T-helper 1 cell treated with Interleukin-12 subunit alpha and Interleukin-12 subunit beta and Interleukin-4 antibody, amounts not matched to agents 30 ng/mL and 1 ng/mL, for 36 hours (primary cell): Measurements from ENCODE around the gene P4HB. TPM values are rescaled to one million over a fixed set of nuclear protein-coding genes. Genes with fewer than 3 reads are reported as not detected.

Experiments
- intact Hi-C: fragments of 100-400 bp; cut with micrococcal nuclease; formaldehyde crosslinking; loops from one replicate; pipeline ENCODE4 v1.15.1; 2024
- total RNA-seq: library from RNA; stranded (reverse); gene quantifications from 2 replicates; pipeline ENCODE4 v1.2.3, GENCODE V29; 2022

P4HB gene
- total RNA-seq, 1 donor from 2014 or later, result 588 TPM

- intact Hi-C loops, result loop anchor here (1.0 to 5.0 kb wide), 4 partner anchors 27 to 95 kb away; partner anchors contain the start of genes ARHGDIA, P4HB and PCYT2
These were observed 27.0 kb downstream of the P4HB start, which contains the start of gene MCRIP1 for GRCh38 chr17:81833160-81833920. MCRIP1 (minus strand) TSS chr17:81833291; CDS start chr17:81824506, 8,785 bp downstream.

- intact Hi-C loops, result loop anchor here (1.0 to 5.0 kb wide), 5 partner anchors 28 to 129 kb away; partner anchors contain the start of genes ARHGDIA, MRPL12, P4HB and PCYT2
These were observed 27.7 kb downstream of the P4HB start for GRCh38 chr17:81832608-81833159.

- intact Hi-C loops, result loop anchor here (1.0 to 5.0 kb wide), 4 partner anchors 40 to 129 kb away; partner anchors contain the start of genes ARHGDIA, MRPL12 and PCYT2
These were observed 28.3 kb downstream of the P4HB start for GRCh38 chr17:81831957-81832607.

GRCh38 chr17:81831563-81831956 is 28.8 kb downstream of the P4HB start:
- intact Hi-C loops, result loop anchor here (5.0 kb wide), 1 partner anchor 41 kb away; the partner anchor contains the start of gene ARHGDIA

GRCh38 chr17:81829858-81830257 is 30.5 kb downstream of the P4HB start:
- intact Hi-C loops, result loop anchor here (5.0 kb wide), 1 partner anchor 42 kb away; the partner anchor contains the start of gene ARHGDIA

- intact Hi-C loops, result no loop called here
These were observed 31.7 kb downstream of the P4HB start for GRCh38 chr17:81828656-81829055.

DNA sequence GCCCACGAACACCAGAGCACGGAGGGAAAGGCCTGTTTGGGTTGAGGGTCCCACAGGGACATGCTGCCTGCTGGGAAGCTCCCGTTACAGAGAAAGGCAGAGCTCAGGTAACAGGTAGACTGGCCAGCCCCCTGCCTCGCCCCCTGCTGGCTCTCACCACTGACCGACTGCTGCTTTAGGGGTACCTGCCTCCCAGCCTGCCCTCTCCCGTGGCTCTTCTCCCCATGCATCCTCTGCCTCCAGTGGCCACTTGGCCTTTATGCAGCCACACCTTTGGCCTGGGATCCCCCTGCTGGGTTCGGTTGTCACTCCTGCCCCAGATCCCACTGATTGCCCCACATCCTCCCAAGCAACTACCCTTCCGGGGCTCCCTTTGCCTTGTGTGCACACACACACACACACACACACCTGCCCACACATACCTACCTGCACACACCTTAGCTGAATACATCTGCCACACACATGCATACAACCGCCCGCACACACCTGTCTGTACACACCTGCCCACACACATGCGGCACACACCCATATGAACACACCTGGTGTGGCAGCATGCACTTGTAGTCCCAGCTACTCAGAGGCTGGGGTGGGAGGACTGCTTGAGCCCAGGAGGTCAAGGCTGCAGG is 34.4 kb downstream of the P4HB start:
- intact Hi-C loops, result no loop called here

GRCh38 chr17:81824595-81824994 is 35.7 kb downstream of the P4HB start:
- intact Hi-C loops, result no loop called here

DNA sequence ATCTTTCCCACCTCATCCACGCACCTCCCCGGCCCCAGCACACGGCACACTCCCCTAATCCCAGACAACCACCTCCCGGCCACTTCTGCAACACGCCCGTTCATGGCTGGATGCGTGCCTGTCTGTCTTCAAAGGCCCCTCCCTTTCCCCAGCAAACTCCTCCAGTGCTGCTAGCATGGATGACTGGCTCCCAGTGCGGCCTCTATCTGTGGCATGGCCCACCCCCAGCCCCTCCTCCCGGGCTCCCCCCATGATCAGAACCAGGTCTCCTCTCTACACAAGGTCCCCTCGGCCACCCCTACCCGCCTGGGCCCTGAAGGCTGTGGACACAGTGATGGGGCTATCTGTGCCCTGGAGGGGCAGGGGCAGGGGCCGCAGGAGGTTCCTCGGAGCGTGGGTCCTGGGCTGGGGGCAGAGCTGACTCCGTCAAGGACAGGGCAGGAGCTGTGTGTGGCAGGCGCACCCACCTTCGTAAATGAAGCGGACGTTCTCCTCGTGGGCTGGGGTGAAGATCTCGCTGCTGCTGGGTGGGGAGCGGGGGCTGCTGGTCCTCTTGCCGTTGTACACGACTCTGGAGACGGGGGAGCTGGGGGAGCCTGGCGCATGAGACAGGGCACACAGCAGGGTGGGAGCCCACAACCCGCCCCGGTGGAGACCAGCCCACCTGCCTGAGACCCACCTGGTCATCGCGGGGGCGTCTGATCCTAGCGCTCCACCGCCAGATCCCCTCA is 36.4 kb downstream of the P4HB start:
- intact Hi-C loops, result no loop called here

DNA sequence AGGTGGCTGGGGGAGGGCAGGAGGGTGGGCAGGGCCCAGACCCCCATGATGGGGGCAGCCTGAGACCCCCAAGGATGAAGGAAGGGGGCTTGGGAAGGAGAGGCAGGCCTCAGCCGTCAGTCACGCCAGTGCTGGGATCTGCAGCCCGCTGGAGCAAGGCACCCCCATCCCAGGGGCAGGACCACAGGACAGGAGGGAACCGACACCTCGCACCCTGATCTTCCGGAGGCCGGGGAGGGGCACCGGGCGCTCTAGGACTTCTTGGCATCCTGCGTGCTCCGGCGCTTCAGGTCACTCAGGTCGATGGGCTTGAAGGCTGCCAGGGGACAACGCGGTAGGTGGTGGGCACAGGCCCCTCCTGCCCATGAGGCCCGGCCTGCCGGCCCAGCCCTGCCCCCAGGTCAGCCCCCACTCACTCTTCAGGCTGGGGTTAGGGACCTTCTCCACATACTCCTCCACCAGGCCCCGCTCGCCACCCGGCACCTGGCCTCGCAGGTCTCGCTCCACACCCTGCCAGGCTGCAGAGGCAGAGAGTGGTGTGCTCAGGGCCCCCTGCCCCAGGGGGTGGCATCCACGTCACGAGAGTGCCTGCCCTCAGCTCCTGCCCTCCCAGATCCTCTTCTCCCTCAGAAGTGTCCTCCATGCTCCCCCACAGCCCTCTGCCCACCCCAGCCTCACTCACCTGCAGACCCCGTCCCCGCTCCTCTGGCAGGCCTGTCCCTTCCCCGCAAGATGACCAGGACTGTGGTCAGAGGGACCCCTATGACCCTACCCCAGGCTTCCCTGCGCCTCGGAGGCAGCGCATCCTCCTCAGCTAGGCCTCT is 37.1 kb downstream of the P4HB start:
- intact Hi-C loops, result no loop called here

DNA sequence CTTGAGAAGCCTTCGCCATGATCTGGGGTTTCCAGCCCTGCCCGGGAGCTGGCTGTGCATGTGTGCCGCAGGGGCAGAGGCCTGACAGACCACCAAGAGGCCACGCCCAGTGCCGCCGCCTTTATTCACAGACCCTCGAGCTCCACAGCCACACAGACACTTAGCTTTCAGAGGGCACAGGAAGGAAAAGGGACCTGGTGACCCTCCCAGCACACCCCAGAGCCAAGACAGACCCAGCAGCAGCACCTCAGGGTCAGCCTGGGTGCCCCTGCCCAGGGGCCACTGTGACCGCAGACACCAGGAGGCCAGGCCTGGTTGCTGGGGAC is 38.1 kb downstream of the P4HB start:
- intact Hi-C loops, result no loop called here

GRCh38 chr17:81821603-81822311 is 38.6 kb downstream of the P4HB start:
- intact Hi-C loops, result no loop called here

DNA sequence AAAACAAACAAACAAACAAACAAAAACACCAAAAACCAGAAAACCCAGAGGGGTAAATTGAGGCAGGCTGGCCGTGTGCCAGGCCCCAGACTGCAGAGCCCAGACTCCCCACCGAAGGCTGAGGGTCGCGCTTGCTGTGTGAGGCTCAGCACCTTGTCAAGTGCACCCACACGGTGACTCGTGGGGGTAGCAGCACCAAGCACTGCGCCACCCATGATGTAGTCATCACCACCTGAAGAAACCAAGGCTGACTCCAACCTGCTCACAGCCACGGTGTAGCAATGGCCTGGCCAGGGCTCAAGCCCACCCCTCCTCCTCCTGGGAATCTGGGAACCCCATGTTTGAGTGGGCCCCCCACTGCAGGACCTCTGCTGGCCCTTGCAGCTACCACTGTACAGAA is 39.2 kb downstream of the P4HB start:
- intact Hi-C loops, result no loop called here

DNA sequence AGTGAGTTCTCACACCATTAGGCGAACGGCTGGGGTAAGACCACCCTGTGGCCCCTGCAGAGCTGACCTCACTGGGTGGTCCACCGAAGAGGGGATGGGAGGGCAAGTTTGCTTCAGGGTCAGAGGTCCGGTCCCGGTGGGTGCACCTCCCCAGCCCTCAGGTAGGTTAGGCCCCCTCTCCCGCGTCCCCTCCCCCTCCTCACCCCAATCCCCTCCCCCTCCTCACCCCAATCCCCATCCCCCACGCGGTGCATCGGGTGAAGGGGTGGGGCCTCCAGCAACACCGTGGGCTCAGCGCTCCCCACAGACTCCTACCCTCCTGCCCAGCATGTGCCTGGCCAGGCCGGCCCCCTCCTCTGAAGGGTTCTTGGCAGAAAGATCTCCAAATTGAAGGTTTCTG is 40.6 kb downstream of the P4HB start:
- intact Hi-C loops, result no loop called here

GRCh38 chr17:81817758-81818147 is 42.6 kb downstream of the P4HB start:
- intact Hi-C loops, result no loop called here

GRCh38 chr17:81815646-81815986 is 44.7 kb downstream of the P4HB start:
- intact Hi-C loops, result no loop called here

- intact Hi-C loops, result no loop called here
These were observed 45.3 kb downstream of the P4HB start for GRCh38 chr17:81814748-81815645.

DNA sequence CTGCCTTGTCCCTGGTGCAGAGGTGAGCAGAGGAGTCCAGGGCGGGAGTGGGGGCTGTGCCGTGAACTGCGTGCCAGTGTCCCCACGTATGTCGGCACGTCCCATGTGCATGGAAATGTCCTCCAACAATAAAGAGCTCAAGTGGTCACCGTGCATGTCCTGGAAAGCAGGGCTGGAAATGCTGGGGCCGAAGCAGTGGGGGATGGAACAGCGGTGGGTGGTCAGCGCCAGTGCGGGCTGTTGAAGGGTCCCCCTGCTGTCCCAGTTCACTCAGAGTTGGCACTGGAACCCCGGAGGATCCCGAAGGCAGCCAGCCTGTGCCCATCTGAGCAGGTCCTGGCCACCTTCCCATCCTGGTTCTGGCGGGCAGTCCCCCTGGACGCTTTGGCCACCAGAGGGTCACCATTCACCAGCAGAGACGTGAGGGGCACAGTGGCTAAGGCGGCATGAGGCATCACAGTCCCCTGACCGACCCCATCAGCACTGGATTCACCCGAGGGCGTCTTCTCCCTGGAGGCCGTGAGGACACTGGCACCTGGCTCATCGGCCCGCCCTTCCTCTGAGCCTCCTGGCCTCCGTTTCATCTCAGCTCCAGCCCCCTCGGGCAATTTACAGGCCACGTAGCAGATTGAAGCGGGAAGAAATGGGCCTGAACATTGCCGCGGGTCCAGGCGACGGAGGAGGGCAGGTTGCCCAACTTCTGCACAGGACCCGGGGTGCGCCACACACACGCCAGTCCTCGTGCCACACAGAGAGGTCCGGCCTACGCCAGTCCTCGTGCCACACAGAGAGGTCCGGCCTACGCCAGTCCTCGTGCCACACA is 46.3 kb downstream of the P4HB start:
- intact Hi-C loops, result no loop called here
